Common myeloid progenitor, CD34-positive (primary cell): ENCODE results near the gene TSGA10.
"Not testable (repeated sequence)": the region's sequence is repeated elsewhere in the genome, so short reads cannot be mapped to it uniquely, and the experiment has no call there.

Source experiments
- CTCF ChIA-PET: fragments of 350-600 bp; sonication (Branson Sonifier 250); formaldehyde crosslinking; loops from one replicate; lab custom pipeline; 2021; ENCODE audit warnings: antibody characterized with exemption; lab: Charles Lee
- POLR2A ChIA-PET: fragments of 350-600 bp; sonication (Branson Sonifier 250); formaldehyde crosslinking; loops from one replicate; lab custom pipeline; 2021; ENCODE audit warnings: antibody characterized with exemption; lab: Charles Lee
- DNase-seq, 3 donors: peaks; one replicate each; pipeline versions ENCODE4 v3.0.0 to v3.0.0-alpha.2; 2013
- H3K27ac ChIP-seq, 2 experiments: 1 replicate in 1 of 2; 2 replicates in 1 of 2; pipeline ENCODE4 v1.7.0; 2013; ENCODE audit warnings: inconsistent platforms in 2 of 2, low read length in 2 of 2, mild to moderate bottlenecking in 2 of 2, low read depth in 1 of 2, moderate library complexity in 1 of 2; ENCODE audit not compliant: severe bottlenecking in 2 of 2, insufficient read depth in 1 of 2, poor library complexity in 1 of 2
- H3K27me3 ChIP-seq, 5 experiments: replicated peaks in 2 of 5; 1 replicate in 3 of 5; 2 replicates in 2 of 5; pipeline versions ENCODE4 v1.6.1 to v1.7.0; 2013; ENCODE audit warnings: low read length in 4 of 5, mild to moderate bottlenecking in 2 of 5, moderate library complexity in 2 of 5, inconsistent platforms in 1 of 5; ENCODE audit not compliant: insufficient read depth in 5 of 5, control insufficient read depth in 4 of 5
- H3K36me3 ChIP-seq, 4 experiments: 1 replicate in 2 of 4; 2 replicates in 2 of 4; pipeline versions ENCODE4 v1.6.1 to v1.7.0; 2013; ENCODE audit warnings: low read length in 3 of 4, control low read depth in 1 of 4, mild to moderate bottlenecking in 1 of 4; ENCODE audit not compliant: control insufficient read depth in 4 of 4, insufficient read depth in 4 of 4
- H3K4me1 ChIP-seq, 4 experiments: 1 replicate in 3 of 4; 2 replicates in 1 of 4; pipeline versions ENCODE4 v1.6.1 to v1.7.1; 2013; ENCODE audit warnings: low read length in 3 of 4, mild to moderate bottlenecking in 3 of 4, control low read depth in 1 of 4, inconsistent platforms in 1 of 4, moderate library complexity in 1 of 4; ENCODE audit not compliant: control insufficient read depth in 4 of 4, insufficient read depth in 4 of 4; ENCODE audit errors: control extremely low read depth in 1 of 4
- H3K4me3 ChIP-seq, 7 experiments: 1 replicate in 4 of 7; 2 replicates in 3 of 7; pipeline versions ENCODE4 v1.5.1 to v1.7.0; 2013; ENCODE audit warnings: mild to moderate bottlenecking in 7 of 7, low read length in 6 of 7, moderate library complexity in 6 of 7, inconsistent platforms in 2 of 7, low read depth in 2 of 7, control low read depth in 1 of 7; ENCODE audit not compliant: insufficient read depth in 4 of 7, control insufficient read depth in 1 of 7; ENCODE audit errors: extremely low read depth in 1 of 7
- H3K9me3 ChIP-seq, 5 experiments: 1 replicate in 4 of 5; 2 replicates in 1 of 5; pipeline versions ENCODE4 v1.6.1 to v1.7.1; 2013; ENCODE audit warnings: low read length in 4 of 5, mild to moderate bottlenecking in 2 of 5, inconsistent platforms in 1 of 5, low read depth in 1 of 5, moderate library complexity in 1 of 5; ENCODE audit not compliant: control insufficient read depth in 4 of 5, insufficient read depth in 2 of 5; ENCODE audit errors: control extremely low read depth in 1 of 5
- WGBS: methylation state at CpG from one replicate; pipeline ENCODE4 v1.1.5; 2013; ENCODE audit not compliant: insufficient coverage; 5-methylcytosine and 5-hydroxymethylcytosine counted together

The TSGA10 gene

GRCh38 chr2:99140056-99140859, 14.5 kb downstream of the TSGA10 start:
- no peaks in the 10 kb centered on the region for H3K27me3 ChIP-seq
- CTCF ChIA-PET, result interaction anchor here (0.6 to 2.3 kb wide), 4 partner anchors 10 to 1000 kb away, joined by 3 to 8 read pairs (median 4); no protein-coding TSS in a partner anchor
- no peaks in the 10 kb centered on the region for H3K36me3 ChIP-seq
- no peaks in the 10 kb centered on the region for H3K9me3 ChIP-seq
- peak overlapping the region in 1 of 2 experiments; percentile 75 for H3K27ac ChIP-seq
- DNase-seq, result no peak
- peak overlapping the region; percentile 79 to 95 (median 85) for H3K4me3 ChIP-seq
- POLR2A ChIA-PET, result interaction anchor here (0.6 to 1.3 kb wide), 3 partner anchors 22 to 220 kb away, joined by 3 to 10 read pairs (median 3); partner anchors contain the start of genes MITD1 and MRPL30
- WGBS, result 12% methylated on average over 10 of the region's 17 CpGs
- peaks cover 5 to 17% (median 15%) of the 10 kb centered on the region in 4 experiments for H3K4me1 ChIP-seq

- no peak overlapping the region for H3K4me3 ChIP-seq
- no peak for DNase-seq
- ChIA-PET POLR2A (no interaction called here), CTCF (no interaction called here)
- peaks cover 0 to 2% (median 0%) of the 10 kb centered on the region in 5 experiments for H3K9me3 ChIP-seq
- 100% methylated on average over 2 of the region's 4 CpGs for WGBS
- no peak overlapping the region for H3K27ac ChIP-seq
- H3K4me1 ChIP-seq, result peaks cover 5 to 17% (median 15%) of the 10 kb centered on the region in 4 experiments
- no peaks in the 10 kb centered on the region for H3K27me3 ChIP-seq
- H3K36me3 ChIP-seq, result no peaks in the 10 kb centered on the region
These were observed 15.7 kb downstream of the TSGA10 start for GRCh38 chr2:99139003-99139402.

GRCh38 chr2:99135044-99135556, 19.6 kb downstream of the TSGA10 start:
- 89% methylated on average over 2 of the region's 2 CpGs for WGBS
- CTCF ChIA-PET, result not testable (repeated sequence)

GRCh38 chr2:99127981-99128380, 26.8 kb downstream of the TSGA10 start:
- CTCF ChIA-PET, result no interaction called here

More at GRCh38 chr2:99135044-99135556, 19.6 kb downstream of the TSGA10 start:
- not testable (repeated sequence) for H3K27ac ChIP-seq, H3K4me1 ChIP-seq, H3K27me3 ChIP-seq, H3K4me3 ChIP-seq, H3K36me3 ChIP-seq
- DNase-seq, result peak in 2 of 3 donors; percentile 20 to 45
- POLR2A ChIA-PET, result interaction anchor here (0.5 kb wide), 1 partner anchor 23 kb away, joined by 3 read pairs; no protein-coding TSS in a partner anchor
- H3K9me3 ChIP-seq, result peaks cover 0 to 20% (median 1%) of the 10 kb centered on the region in 5 experiments

GRCh38 chr2:99112617-99113016, 42.1 kb downstream of the TSGA10 start:
- Histone ChIP-seq H3K9me3 (no peaks in the 10 kb centered on the region), H3K4me3 (no peak overlapping the region), H3K4me1 (no peaks in the 10 kb centered on the region), H3K27me3 (no peaks in the 10 kb centered on the region), H3K36me3 (no peaks in the 10 kb centered on the region), H3K27ac (no peak overlapping the region)
- CTCF ChIA-PET, result interaction anchor here (0.6 kb wide), 1 partner anchor 402 kb away, joined by 3 read pairs; no protein-coding TSS in a partner anchor
- WGBS, result 100% methylated on average over 2 of the region's 4 CpGs
- DNase-seq, result no peak
- POLR2A ChIA-PET, result interaction anchor here (0.7 kb wide), 1 partner anchor 23 kb away, joined by 3 read pairs; no protein-coding TSS in a partner anchor

More at GRCh38 chr2:99127981-99128380, 26.8 kb downstream of the TSGA10 start:
- Histone ChIP-seq H3K4me3 (no peak overlapping the region), H3K36me3 (peaks cover 0 to 12% (median 6%) of the 10 kb centered on the region in 4 experiments), H3K27ac (no peak overlapping the region), H3K4me1 (no peaks in the 10 kb centered on the region), H3K27me3 (no peaks in the 10 kb centered on the region), H3K9me3 (peaks cover 0 to 28% (median 8%) of the 10 kb centered on the region in 5 experiments)
- WGBS, result 92% methylated on average over 1 of the region's 2 CpGs
- DNase-seq, result no peak
- POLR2A ChIA-PET, result no interaction called here

- H3K4me3 ChIP-seq, result no peak overlapping the region
- ChIA-PET POLR2A (interaction anchor here (0.7 kb wide), 1 partner anchor 23 kb away, joined by 3 read pairs; no protein-coding TSS in a partner anchor), CTCF (interaction anchor here (0.6 kb wide), 1 partner anchor 403 kb away, joined by 3 read pairs; no protein-coding TSS in a partner anchor)
- H3K36me3 ChIP-seq, result no peaks in the 10 kb centered on the region
- no peak for DNase-seq
- H3K27me3 ChIP-seq, result no peaks in the 10 kb centered on the region
- WGBS, result no CpG with 5 or more reads among the region's 1 CpG
- H3K4me1 ChIP-seq, result peaks cover 0 to 6% (median under 1%) of the 10 kb centered on the region in 4 experiments
- H3K9me3 ChIP-seq, result no peaks in the 10 kb centered on the region
- H3K27ac ChIP-seq, result no peak overlapping the region
These were observed 42.8 kb downstream of the TSGA10 start for GRCh38 chr2:99111945-99112344.
